AG08396 (cell line): Measurements from ENCODE around the gene KAT2B.
"Not testable (repeated sequence)": the region's sequence is repeated elsewhere in the genome, so short reads cannot be mapped to it uniquely, and the experiment has no call there.

Experiments used
- DNase-seq: peaks from one replicate; pipeline ENCODE4 v3.0.0; 2012; ENCODE audit warnings: low spot score, mixed read lengths

The KAT2B gene

DNA sequence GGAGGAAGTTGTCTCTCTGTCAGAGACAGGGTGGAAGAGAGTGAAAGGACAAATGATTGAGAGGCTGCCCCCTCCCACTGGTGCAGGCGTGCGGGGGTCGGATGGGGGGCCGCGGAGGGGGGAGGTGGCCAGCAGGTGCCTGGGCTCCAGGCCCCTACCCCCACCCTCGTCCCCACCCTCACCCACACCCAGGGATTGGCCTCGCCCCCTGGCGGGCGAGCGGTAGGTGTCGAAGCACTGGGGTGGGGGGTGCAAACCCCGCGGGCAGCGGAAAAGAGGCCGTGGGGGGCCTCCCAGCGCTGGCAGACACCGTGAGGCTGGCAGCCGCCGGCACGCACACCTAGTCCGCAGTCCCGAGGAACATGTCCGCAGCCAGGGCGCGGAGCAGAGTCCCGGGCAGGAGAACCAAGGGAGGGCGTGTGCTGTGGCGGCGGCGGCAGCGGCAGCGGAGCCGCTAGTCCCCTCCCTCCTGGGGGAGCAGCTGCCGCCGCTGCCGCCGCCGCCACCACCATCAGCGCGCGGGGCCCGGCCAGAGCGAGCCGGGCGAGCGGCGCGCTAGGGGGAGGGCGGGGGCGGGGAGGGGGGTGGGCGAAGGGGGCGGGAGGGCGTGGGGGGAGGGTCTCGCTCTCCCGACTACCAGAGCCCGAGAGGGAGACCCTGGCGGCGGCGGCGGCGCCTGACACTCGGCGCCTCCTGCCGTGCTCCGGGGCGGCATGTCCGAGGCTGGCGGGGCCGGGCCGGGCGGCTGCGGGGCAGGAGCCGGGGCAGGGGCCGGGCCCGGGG is at the start of gene KAT2B:
TSS of gene KAT2B (plus strand) at position 682 of the 783 bp plus-strand sequence. CDS start at position 714, 32 bp downstream.
- peak; percentile 87 for DNase-seq

DNA sequence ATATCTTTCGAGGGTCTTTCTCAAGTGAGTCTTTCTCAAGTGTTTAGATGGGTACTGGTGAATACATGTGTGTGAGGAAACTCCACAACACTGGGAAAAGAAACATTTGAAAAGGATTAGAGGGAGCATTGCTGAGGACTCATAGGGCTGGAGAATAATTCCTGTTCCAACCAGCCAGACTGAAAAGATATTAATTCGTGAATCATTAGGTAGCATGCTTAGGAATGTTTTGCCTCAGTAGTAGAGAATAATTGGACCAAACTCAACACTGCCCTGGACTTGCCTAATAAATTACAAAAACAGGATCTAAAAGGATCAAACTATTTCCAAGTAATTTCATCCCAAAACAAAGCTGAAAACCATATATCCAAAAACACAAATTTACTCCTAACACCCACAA is 45.5 kb upstream of the KAT2B start:
- DNase-seq = no peak

DNA sequence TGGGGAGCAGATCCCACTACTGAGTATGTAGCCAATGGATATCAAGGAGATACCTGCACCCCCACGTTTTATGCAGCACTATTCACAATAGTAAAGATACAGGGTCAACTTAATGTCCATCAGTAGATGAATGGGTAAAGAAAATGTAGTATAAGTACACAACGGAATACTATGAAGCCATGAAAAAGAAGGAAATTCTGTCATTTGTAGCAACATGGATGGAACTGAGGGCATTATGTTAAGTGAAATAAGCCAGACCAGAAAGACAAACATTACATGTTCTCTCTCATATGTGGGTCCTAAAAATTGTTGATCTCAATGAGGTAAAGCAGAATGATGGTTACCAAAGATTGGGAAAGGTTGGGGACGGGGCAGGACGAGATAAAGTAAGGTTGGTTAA is 42.7 kb upstream of the KAT2B start:
- DNase-seq = no peak

DNA sequence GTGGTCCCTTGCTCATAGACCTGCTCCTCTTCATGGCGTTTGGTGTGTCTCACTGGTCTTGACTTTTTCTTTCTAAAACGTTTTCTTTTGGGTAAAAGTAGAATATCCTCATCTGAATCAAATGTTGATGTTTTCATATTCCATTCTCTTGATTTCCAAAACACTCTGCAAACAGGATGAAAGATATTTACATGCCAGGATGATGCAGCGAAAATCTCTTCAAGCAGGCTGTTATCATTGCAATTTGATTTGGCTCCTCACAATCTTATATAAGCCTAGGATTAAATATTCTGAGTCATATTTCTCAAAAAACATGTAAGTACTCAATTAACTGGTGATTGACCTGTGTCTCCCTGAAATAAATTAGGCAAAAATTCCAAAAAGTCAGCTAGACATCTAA is 38.3 kb upstream of the KAT2B start:
- DNase-seq = no peak

DNA sequence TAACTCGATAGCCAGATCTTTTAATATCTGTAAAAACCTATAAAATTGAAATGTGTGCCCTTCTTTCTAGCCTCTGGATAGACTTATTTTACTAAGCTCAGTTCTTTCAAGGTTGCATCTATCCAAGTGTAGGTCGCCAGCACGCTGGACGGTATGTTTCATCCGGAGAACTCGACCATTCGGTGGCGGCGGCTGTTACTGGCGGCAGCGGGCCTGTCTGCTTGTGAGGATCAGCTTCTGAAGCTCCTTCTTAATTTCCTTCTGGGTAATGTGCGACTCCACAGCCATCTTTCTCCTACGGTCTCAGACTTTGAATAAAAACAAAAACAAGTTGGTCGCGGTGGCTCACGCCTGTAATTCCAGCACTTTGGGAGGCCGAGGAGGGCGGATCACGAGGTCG is 32.3 kb upstream of the KAT2B start:
- no peak for DNase-seq

DNA sequence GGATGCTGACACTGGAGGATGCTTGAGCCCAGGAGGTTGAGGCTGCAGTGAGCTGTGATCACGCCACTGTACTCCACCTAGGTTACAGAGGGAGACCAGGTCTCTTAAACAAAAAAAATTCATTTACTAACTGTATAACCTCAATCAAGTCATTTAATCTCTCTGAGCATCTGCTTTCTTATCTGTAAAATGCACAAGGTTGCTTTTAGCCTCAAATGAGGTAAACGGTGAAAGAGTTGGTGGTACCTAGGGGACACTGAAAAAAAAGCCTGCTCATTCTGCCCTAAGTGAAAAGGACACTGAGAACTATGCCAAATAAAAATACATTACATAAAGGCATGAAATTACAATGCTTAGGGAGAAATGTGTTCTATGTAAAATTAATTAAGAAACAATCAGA is 31.6 kb upstream of the KAT2B start:
- DNase-seq = no peak

DNA sequence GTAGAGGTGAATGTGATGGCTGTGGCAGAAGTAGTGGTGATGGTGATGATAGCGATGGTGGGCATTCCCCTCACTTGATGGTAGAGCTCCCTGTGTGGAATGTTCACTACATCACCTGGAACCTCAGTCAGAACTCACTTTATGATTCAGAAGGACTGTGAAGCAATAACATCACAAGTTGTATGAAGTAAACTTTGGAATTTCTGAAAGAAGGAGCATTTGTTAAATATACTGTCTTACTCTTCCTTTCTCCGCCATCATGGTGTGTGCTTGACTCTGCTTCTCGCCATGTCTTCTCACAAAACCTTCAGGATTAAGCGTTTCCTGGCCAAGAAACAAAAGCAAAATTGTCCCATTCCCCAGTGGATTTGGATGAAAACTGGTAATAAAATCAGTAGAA is 28.1 kb upstream of the KAT2B start, which contains the start of gene PP2D1:
TSS of gene PP2D1 (minus strand) at position 101 of the 400 bp plus-strand sequence. CDS start 192 bp downstream, outside the sequence.
- no peak for DNase-seq

DNA sequence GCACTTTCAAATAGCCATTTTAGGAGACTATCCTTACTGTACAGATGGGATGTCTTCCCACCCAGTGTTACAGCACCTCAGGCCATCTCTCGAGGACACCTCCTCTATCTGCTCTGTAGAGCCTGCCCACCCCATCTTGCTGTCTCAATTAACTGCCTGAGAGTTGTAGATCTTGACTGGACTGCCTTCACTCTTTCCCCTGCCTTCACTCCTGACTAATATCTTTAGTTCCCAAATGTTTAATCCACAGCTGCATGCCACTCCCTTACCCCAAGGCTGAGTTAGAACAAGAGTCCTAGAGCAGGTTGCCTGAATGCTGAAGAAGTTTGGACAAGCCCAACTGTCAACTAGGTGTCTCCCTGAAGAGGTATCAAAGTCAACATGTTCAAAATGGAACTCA is 26.9 kb upstream of the KAT2B start:
- no peak for DNase-seq

DNA sequence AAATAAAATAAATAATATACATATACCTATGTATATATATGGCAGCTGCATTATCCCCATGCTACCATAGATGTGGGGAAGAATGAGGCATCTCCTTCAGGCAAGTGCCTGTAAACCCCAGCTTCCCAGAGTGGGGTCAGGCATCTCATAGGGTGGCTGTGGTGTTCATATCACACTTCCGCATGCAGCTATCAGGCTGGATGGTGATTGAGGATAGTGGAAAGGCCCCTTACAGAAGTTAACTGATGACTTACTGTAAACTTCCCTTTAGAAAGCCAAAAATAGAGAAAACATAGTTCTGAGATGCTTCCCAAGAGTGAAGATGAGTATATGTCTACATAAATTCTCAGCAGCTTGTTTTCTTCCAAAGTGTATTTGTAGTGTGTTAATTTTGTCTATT is 24.7 kb upstream of the KAT2B start:
- no peak for DNase-seq

DNA sequence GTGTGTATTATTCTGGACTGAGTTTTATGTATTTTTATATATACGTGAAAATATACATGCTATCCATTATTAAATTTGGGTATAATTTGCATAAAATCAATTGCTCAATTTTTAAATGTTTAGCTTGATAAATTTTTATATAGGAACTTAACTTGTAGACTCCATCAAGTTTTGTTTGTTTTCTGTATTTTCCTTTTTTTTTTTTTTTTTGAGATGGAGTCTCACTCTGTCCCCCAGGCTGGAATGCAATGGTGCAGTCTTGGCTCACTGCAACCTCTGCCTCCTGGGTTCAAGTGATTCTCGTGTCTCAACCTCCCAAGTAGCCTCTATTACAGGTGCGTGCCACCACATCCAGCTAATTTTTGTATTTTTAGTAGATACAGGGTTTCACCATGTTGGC is 24.2 kb upstream of the KAT2B start:
- not testable (repeated sequence) for DNase-seq

DNA sequence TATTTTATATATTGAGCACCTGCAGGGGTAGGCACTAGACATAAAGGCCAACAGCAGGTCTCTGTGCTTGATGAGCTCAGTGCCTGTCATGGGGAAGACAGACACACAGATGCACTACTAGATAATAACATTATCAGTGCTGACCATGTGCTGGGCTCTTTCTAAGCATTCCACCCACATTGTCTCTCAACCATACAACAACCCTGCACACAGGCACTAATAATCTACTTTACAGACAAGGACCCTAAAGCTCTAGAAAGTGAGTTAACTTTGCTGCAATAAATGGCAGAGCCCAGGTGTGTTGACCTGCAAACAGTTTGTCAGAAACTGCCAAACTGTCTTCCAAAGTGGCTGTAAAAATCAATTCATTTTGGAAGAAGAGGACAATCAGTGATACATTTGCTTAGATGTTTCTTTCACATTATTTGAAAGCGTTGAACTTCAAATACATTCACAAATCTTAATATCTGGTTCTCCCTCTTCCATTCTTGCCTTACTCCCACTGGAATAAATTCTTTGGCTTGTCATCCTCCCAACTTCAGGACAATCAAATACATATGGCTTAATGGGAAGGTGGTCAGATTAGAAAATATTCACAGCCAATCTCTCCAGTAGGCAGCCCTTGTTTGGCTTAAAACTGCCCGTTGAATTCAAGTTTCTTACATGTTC is 17.2 kb upstream of the KAT2B start:
- DNase-seq = no peak

DNA sequence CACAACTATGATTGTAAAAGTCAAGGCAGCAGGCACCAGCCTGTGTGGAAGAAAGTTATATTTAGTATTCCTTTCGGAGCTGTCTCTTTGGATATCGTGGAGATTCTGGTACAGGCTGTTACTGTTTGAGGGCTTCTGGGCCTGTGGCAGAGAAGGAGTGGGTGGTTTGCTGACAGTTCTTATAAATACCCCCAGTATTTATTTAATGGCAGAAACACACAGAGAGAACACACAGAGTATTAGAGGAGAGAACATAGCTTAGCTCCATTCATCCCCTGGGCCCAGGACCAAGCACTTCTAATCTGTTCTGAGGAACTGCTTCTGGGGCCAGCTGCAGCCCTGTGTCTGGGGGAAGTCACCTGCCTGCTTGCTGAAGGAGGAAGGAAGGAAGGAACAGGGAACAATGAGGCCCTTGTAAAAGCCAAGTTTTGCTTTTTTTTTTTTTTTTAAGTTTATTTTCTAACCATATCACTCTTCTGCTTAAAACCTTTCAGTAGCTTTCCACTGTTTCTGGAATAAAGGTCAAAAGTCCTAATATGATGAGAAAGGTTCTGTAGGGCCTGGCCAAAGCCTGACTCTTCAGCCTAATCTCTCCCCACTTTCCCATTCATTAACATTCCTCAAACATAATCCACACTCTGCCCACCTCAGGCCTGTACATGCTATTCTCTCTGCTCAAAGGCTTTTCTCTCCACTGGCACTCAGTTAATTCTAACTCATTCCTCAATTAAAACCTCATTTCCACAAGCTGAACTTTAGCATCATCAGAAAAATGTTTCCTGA is 16.4 kb upstream of the KAT2B start:
- DNase-seq = no peak

DNA sequence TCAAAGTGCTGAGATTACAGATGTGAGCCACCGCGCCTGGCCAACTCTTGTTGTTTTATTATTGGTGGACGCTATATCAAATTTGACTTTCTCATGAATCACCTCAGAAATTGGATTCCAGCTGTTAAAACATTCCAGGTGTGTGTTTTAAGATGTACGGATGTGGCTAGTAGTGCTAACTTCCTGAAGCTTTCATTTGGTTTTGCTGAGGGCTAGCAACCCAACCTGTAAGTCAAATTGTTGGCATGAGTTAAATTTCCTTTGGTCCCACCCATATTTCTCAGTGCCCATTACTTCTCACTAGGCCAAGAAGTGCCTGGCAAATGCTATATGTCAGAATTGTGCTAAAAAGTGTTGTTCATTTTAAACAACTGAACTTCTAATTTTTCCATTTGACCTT is 13.1 kb upstream of the KAT2B start:
- no peak for DNase-seq

DNA sequence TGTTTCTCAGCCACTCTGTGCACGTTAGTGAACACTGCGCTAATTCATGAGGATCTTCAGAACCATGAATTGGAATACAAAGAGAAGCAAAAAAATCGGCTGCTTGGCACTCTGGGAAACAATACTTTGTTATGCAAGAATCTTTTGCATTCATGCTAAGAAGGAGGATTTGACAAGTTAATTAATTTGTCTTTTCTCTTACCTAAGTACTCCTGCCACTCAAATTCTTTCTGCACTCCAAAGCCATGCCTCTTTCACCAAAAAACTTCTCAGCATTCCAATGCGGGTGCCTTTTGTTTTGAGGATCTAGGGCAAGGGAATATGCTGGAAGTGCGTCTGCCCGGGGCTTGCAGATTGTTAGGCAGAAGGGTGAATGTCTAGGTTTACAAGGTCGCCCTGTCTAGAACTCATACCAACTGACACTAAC is 11.3 kb upstream of the KAT2B start:
- DNase-seq = no peak

DNA sequence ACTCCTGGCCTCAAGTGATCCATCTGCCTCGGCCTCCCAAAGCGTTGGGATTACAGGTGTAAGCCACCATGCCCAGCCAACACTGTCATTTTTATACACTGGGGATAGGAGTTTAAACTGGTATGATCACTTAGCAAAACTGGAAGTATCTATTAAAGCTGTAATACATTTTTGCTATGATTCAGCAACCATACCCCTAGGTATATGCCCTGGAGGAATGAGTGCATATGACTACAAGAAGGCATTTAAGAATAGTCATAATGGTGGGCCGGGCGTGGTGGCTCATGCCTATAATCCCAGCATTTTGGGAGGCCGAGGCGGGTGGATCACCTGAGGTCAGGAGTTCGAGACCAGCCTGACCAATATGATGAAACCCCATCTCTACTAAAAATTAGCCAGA is 8.3 kb upstream of the KAT2B start:
- not testable (repeated sequence) for DNase-seq

DNA sequence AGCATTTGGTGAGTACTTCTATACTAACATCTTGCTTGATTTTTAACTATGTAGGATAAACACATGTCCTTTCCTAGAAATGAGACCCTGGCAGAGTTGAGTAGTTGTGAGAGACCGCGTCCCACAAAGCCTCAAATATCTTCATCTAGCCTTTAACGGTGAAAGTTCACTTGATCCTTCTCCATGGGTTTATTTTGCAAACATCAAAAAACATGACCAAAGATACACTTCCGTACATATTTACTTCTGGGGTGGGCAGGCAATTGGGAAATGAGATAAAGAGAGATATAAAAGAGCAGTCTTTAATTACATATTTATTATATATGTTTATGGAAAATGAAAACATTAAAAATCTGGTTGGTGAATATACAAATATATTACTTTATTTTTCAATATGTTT is 5.2 kb upstream of the KAT2B start:
- DNase-seq = no peak

DNA sequence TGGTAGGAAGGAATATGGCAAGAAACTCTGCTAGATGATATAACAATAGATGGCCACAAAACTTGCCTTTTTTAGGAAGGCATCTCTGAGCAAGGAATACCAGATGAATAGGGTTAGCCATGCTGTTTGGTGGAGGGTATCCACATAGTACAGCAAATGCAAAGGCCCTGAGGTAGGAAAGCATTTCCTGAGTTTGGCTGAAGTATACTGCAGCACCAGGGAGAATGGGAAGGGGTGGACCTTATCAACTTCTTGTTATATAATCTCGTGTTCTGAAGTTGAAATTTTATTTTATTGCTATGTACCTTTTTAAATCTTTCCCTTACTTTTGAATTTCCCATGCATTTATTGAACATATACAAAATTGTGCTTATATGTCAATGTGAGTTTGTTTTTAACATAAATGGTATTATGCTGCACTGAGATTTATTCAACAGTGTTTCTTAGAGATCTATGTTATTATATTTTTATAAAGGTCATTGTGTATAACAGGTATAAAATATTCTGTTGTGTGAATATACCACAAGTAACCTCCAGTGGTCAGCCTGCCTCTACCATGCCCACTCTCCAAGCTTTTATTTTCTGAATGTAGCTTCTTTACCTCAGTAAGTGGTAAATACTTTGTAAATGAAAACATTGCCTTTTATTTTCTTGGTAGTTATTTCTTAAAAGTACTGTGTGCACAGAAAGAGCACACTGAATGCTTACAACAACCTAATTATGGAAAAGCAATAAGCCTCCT is 2.8 kb upstream of the KAT2B start:
- no peak for DNase-seq

DNA sequence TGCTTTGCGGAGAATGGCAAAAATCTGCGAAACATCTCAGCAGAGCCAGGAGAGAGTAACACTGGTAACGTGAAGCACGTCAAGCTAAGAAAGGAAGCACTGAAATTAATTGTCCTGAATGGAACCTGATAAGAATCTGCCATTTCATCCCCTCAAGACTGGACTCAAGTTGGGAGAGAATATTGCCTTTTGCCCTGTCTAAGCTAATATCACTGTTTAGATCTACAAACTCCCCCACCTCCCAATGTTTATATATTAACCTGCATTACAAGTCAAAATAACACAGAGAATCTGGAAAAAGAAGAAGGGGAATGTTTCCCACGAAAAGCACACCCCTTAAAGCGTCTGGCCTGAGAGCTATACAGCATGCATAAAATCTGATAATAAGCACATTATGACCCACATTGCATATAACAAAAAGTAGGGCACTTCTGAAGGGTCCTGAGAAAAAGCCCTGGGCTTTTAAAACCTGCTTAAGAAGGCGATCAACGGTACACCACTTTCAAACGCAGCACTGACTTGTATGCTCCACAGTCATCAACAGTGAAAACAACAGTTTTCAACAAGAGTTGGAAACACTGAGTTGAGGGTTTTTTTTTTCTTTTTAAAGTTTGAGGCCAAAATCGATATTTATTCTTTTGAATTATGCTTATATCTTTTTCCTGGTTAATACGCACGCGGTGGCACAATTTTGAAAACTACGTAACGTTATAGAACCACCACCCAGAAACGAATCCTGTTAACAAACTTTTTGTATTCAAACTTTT is 1.4 kb upstream of the KAT2B start:
- no peak for DNase-seq

DNA sequence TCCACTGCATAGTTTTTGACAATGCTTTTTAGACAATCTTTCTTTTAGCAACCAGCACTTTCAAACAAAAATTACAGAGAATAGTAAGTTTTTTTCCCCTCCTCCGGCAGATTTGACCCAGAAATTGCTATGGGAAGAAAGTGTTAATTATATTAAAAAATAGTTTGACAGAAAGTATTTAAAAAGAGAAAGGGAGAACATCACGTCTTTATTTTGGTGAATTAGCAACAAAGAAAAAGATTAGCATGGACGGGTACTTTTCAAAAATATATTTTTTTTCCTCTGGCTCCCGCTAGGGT is 831 bp upstream of the KAT2B start:
- DNase-seq = no peak

DNA sequence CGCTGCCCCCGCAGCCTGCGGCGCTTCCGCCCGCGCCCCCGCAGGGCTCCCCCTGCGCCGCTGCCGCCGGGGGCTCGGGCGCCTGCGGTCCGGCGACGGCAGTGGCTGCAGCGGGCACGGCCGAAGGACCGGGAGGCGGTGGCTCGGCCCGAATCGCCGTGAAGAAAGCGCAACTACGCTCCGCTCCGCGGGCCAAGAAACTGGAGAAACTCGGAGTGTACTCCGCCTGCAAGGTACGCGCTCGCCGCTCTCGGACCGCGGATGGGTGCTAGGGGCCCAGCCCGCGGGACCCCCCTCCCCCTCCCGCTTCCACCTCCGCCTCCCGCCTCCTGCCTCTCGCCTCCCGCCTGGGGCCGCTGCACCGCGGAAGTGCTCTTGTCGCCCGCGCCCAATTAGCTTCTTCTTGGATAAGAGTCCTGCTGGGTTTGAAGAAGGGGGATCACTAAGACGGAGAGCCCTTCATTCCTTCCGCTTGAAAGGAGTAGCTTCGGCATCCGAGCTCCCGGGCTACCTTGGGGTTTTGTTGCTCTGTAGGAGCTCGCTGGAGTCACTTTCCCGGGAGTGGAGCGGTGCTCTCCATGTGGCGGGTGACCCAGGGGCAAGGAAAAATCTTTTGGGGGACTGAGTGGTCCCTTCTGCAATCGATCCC is 426 bp downstream of the KAT2B start:
- DNase-seq = peak; percentile 80

DNA sequence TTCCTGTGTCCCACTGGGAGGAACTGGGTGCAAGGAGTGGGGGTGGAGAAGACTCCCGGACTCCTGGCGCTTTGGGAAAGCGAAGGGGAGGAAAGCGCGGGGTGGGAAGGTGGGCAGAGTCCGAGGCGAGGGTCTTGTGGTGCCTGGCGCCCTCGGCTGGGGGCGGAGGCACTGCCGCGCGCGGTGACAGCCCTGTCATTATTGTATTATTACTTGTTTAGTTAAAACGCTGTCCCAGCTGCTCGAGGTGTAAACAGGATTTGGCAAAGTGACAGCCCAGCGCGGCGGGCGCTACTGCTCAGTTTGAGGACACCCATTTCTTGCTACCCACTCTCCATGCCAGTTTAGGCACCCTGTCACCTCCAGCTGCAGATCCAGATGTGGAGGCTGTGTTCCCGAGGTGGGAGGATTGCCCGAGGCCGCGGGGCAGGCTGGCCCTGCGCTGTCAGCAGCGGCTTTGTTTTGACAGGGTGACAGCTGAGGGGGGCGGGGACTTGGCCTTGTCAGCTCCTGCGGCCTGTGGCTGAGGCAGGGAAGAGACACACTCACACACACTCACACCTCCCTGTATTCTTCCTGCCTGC is 1.0 kb downstream of the KAT2B start:
- peak; percentile 77 for DNase-seq
